BE2C (cell line): ENCODE results near the gene KLF15.

Experiments used
- DNase-seq: peaks from one replicate; pipeline ENCODE4 v3.0.0-alpha.2; 2020
- H3K27me3 ChIP-seq: fragments of 250-450 bp; sonication (Bioruptor Pico); 2 replicates; pipeline ENCODE4 v1.5.1; 2020; ENCODE audit warnings: mild to moderate bottlenecking
- H3K36me3 ChIP-seq: fragments of 250-450 bp; sonication (Bioruptor Pico); 2 replicates; pipeline ENCODE4 v1.5.1; 2020; ENCODE audit warnings: mild to moderate bottlenecking
- H3K4me1 ChIP-seq: fragments of 250-450 bp; sonication (Bioruptor Pico); 2 replicates; pipeline ENCODE4 v1.5.1; 2020
- H3K4me3 ChIP-seq: 2 replicates; pipeline ENCODE4 v1.5.1; 2011; ENCODE audit warnings: low read depth, low read length
- H3K9me3 ChIP-seq: fragments of 250-450 bp; sonication (Bioruptor Pico); 2 replicates; pipeline ENCODE4 v1.5.1; 2020
- TF ChIP-seq, protein P1 (sequence below): IDR thresholded peaks from 2 replicates; pipeline ENCODE4 v1.5.1; 2012; ENCODE audit warnings: mild to moderate bottlenecking, low read depth, low read length

The KLF15 gene

DNA sequence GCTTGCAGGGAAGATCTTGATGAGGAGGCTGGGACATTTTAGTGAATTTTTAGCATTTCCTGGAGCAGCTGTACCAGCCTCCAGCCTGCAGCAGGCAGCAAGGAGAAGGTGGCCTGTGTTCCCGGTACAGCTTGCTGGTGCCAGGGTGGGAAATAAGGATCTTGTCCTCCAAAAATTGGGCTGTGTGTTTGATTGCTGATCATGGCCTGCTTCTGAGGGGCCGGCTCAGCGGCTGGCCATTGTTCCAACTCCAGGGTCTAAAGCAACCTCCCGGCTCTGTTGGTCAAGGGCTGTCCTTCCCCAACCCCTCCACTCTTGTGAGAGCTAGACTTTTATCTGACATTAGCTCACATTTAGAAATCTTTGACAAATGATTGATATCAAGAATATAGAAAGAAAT is 42.5 kb upstream of the KLF15 start:
- H3K4me3 ChIP-seq = no peak overlapping the region
- TF ChIP-seq, protein P1, sequence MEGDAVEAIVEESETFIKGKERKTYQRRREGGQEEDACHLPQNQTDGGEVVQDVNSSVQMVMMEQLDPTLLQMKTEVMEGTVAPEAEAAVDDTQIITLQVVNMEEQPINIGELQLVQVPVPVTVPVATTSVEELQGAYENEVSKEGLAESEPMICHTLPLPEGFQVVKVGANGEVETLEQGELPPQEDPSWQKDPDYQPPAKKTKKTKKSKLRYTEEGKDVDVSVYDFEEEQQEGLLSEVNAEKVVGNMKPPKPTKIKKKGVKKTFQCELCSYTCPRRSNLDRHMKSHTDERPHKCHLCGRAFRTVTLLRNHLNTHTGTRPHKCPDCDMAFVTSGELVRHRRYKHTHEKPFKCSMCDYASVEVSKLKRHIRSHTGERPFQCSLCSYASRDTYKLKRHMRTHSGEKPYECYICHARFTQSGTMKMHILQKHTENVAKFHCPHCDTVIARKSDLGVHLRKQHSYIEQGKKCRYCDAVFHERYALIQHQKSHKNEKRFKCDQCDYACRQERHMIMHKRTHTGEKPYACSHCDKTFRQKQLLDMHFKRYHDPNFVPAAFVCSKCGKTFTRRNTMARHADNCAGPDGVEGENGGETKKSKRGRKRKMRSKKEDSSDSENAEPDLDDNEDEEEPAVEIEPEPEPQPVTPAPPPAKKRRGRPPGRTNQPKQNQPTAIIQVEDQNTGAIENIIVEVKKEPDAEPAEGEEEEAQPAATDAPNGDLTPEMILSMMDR = no peak
- H3K9me3 ChIP-seq = no peaks in the 10 kb centered on the region
- no peak for DNase-seq
- no peaks in the 10 kb centered on the region for H3K4me1 ChIP-seq
- no peaks in the 10 kb centered on the region for H3K27me3 ChIP-seq
- H3K36me3 ChIP-seq = no peaks in the 10 kb centered on the region

DNA sequence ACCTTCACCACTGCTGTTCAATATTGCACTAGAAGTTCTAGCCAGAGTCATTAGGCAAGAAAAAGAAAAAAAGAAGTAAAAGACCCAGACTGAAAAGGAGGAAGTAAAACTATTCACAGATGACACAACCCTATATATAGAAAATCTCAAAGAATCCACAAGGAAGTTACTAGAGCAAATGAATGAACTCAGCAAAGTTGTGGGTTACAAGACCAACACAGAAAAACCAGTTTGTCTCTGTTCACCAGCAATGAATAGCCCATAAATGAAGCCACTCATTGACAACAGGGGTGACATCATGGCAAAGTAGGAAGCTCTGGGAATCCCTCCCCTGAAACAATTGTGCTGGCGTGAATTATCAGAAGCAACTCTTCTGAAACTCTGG is 42.1 kb upstream of the KLF15 start:
- no peaks in the 10 kb centered on the region for H3K36me3 ChIP-seq
- H3K4me1 ChIP-seq = no peaks in the 10 kb centered on the region
- TF ChIP-seq, protein P1 = no peak
- DNase-seq = no peak
- H3K9me3 ChIP-seq = no peaks in the 10 kb centered on the region
- no peak overlapping the region for H3K4me3 ChIP-seq
- no peaks in the 10 kb centered on the region for H3K27me3 ChIP-seq

- DNase-seq = no peak
- Histone ChIP-seq H3K36me3 (no peaks in the 10 kb centered on the region), H3K9me3 (no peaks in the 10 kb centered on the region), H3K4me3 (no peak overlapping the region), H3K4me1 (no peaks in the 10 kb centered on the region), H3K27me3 (no peaks in the 10 kb centered on the region)
- TF ChIP-seq, protein P1 = no peak
Observed at GRCh38 chr3:126398423-126399350, 41.5 kb upstream of the KLF15 start.

DNA sequence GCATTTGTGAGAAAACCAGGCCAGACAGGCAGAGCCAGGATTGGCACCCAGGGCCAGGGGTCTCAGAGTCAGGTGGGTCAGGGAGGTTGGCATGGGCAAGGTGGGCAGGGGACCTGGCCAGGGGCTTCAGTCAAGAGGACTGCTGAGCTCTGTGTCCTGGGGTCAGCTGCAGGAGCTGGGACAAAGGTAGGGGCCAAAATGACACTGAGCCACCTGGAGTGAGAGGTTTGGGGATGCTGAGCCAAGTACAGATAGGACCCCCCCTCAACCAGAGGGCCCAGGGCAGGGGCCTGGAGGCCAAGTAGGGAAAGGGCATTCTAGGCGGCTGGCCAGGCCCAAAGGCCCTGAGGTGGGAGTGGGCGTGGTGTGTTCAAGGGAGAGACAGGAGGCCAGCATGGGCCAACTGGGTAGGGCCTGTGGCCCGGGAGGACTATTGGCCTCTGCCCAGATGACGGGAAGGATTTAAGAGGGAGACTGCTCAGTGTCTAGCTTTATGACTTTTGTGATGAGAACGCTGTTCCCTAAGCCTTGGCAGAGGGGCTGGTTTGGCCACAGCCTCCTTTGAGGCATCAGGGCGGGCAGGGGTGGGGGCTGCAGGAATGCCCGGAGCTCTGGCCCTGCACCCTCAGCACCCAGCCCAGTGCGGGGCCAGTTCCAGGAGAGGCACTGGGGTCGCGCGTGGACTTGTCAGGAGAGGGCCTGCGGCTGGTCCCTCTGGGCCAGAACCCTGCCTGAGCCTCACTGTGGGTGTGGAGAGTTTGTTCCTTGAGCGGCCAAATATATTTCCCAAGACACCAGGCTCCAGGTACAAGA is 40.6 kb upstream of the KLF15 start:
- Histone ChIP-seq H3K27me3 (no peaks in the 10 kb centered on the region), H3K9me3 (no peaks in the 10 kb centered on the region), H3K4me1 (no peaks in the 10 kb centered on the region), H3K36me3 (no peaks in the 10 kb centered on the region), H3K4me3 (no peak overlapping the region)
- TF ChIP-seq, protein P1 = no peak
- DNase-seq = no peak

DNA sequence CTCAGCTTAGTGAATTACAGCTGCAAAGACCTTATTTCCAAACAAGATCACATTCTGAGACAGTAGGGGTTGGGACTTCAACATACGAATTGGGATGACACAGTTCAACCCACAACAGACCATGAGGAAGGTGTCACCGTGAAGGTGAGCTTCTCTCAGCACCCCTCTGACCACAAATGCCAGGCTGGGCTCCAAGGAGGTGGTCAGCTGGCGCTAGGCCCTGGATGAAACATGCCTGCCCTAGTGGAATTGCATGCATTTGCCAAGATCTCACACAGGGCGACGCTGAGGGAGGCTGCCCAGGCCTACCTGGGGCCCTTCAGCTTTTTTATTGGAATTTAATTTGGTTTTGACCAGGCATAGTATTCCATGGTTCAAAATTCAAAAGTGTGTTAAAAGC is 39.3 kb upstream of the KLF15 start:
- H3K4me3 ChIP-seq = no peak overlapping the region
- no peaks in the 10 kb centered on the region for H3K4me1 ChIP-seq
- H3K27me3 ChIP-seq = no peaks in the 10 kb centered on the region
- H3K36me3 ChIP-seq = no peaks in the 10 kb centered on the region
- TF ChIP-seq, protein P1 = no peak
- no peak for DNase-seq
- H3K9me3 ChIP-seq = no peaks in the 10 kb centered on the region
